Activated naive CD4-positive, alpha-beta T cell (primary cell): ENCODE measurements around the gene HTRA3.

Experiments
- DNase-seq, 4 experiments: peaks; one replicate each; lab custom pipeline; 2025; lab: John Stamatoyannopoulos, UW

Gene HTRA3

GRCh38 chr4:8234715-8235114 lies 34.8 kb upstream of the HTRA3 start:
- no peak for DNase-seq

GRCh38 chr4:8235224-8235623 lies 34.3 kb upstream of the HTRA3 start:
- no peak for DNase-seq

- DNase-seq: no peak
These were observed 33.9 kb upstream of the HTRA3 start for GRCh38 chr4:8235686-8236085.

GRCh38 chr4:8236106-8236919 lies 33.2 kb upstream of the HTRA3 start:
- DNase-seq: no peak

- DNase-seq: no peak
These were observed 32.7 kb upstream of the HTRA3 start for GRCh38 chr4:8236920-8237195.

- DNase-seq: no peak
These were observed 32.1 kb upstream of the HTRA3 start for GRCh38 chr4:8237256-8237989.

GRCh38 chr4:8238036-8238511 lies 31.5 kb upstream of the HTRA3 start:
- DNase-seq: no peak

- DNase-seq: no peak
These were observed 31.0 kb upstream of the HTRA3 start for GRCh38 chr4:8238515-8239053.

- DNase-seq: no peak
These were observed 30.3 kb upstream of the HTRA3 start for GRCh38 chr4:8239226-8239625.

- no peak for DNase-seq
These were observed 29.9 kb upstream of the HTRA3 start for GRCh38 chr4:8239661-8240060.

- no peak for DNase-seq
These were observed 29.1 kb upstream of the HTRA3 start for GRCh38 chr4:8240211-8241041.

GRCh38 chr4:8241211-8241779 lies 28.3 kb upstream of the HTRA3 start:
- no peak for DNase-seq

- DNase-seq: peak; percentile 63 to 81 (median 74)
These were observed 27.5 kb upstream of the HTRA3 start for GRCh38 chr4:8241895-8242696.

- DNase-seq: no peak
These were observed 26.6 kb upstream of the HTRA3 start for GRCh38 chr4:8242782-8243560.

- DNase-seq: no peak
These were observed 25.4 kb upstream of the HTRA3 start for GRCh38 chr4:8244001-8244757.

- no peak for DNase-seq
These were observed 24.6 kb upstream of the HTRA3 start for GRCh38 chr4:8244931-8245460.

- no peak for DNase-seq
These were observed 23.4 kb upstream of the HTRA3 start for GRCh38 chr4:8245884-8246833.
